Activated B cell treated with CpG ODN at 0.5 μM for 24 hours (primary cell): ENCODE results near the gene GAL3ST2. TPM values are rescaled to one million over a fixed set of nuclear protein-coding genes. Genes with fewer than 3 reads are reported as not detected.
"Not testable (repeated sequence)": the region's sequence is repeated elsewhere in the genome, so short reads cannot be mapped to it uniquely, and the experiment has no call there.

Experiments used
- ATAC-seq: fragments of 200-7000 bp; cut with Tn5 transposase; one replicate; pipeline ENCODE4 v1.10.0; 2021; ENCODE audit warnings: low read depth, mild to moderate bottlenecking, moderate library complexity
- CTCF ChIA-PET: fragments of 350-600 bp; sonication (Branson Sonifier 250); formaldehyde crosslinking; loops from one replicate; lab custom pipeline; 2021; ENCODE audit warnings: antibody characterized with exemption; lab: Charles Lee
- POLR2A ChIA-PET: fragments of 350-600 bp; sonication (Branson Sonifier 250); formaldehyde crosslinking; loops from one replicate; lab custom pipeline; 2021; ENCODE audit warnings: antibody characterized with exemption; lab: Charles Lee
- DNase-seq: peaks from one replicate; pipeline ENCODE4 v3.0.0; 2022
- H3K27ac Mint-ChIP-seq: one replicate; pipeline ENCODE4 v1.8.0; 2020; ENCODE audit warnings: mixed read lengths
- H3K27me3 Mint-ChIP-seq: one replicate; pipeline ENCODE4 v1.8.0; 2021; ENCODE audit warnings: mixed read lengths
- H3K36me3 Mint-ChIP-seq: one replicate; pipeline ENCODE4 v1.8.0; 2021; ENCODE audit warnings: low read depth, mixed read lengths
- H3K4me1 Mint-ChIP-seq: one replicate; pipeline ENCODE4 v1.8.0; 2021; ENCODE audit warnings: mixed read lengths
- H3K4me3 Mint-ChIP-seq: one replicate; pipeline ENCODE4 v1.8.0; 2020; ENCODE audit warnings: mild to moderate bottlenecking, mixed read lengths
- H3K9me3 Mint-ChIP-seq: one replicate; pipeline ENCODE4 v1.8.0; 2020; ENCODE audit warnings: mixed read lengths
- CTCF ChIP-seq: fragments of 200-600 bp; IDR thresholded peaks from one replicate; pipeline ENCODE4 v1.8.0; 2022; ENCODE audit warnings: antibody characterized with exemption, mild to moderate bottlenecking
- intact Hi-C: fragments of 100-400 bp; cut with micrococcal nuclease; formaldehyde crosslinking; loops from one replicate; pipeline ENCODE4 v1.15.1; 2024
- total RNA-seq: library from RNA; stranded (reverse); gene quantifications from 2 replicates; pipeline ENCODE4 v1.2.3, GENCODE V29; 2022

The GAL3ST2 gene
- total RNA-seq, 1 donor from 2014 or later: not detected

- H3K27ac Mint-ChIP-seq: no peak overlapping the region
- no peaks in the 10 kb centered on the region for H3K9me3 Mint-ChIP-seq
- no peak for ATAC-seq
- no peaks in the 10 kb centered on the region for H3K27me3 Mint-ChIP-seq
- ChIA-PET POLR2A (no interaction called here), CTCF (no interaction called here)
- no peak overlapping the region for H3K4me3 Mint-ChIP-seq
- no peak for TF ChIP-seq CTCF
- H3K4me1 Mint-ChIP-seq: no peaks in the 10 kb centered on the region
- intact Hi-C loops: no loop called here
- peaks cover 58% of the 10 kb centered on the region for H3K36me3 Mint-ChIP-seq
- DNase-seq: no peak
Measured at GRCh38 chr2:241753493-241753892, 23.1 kb upstream of the GAL3ST2 start.

GRCh38 chr2:241754042-241754441, 22.6 kb upstream of the GAL3ST2 start:
- peaks cover 57% of the 10 kb centered on the region for H3K36me3 Mint-ChIP-seq
- intact Hi-C loops: no loop called here
- ATAC-seq (no peak), DNase-seq (no peak)
- H3K4me1 Mint-ChIP-seq: no peaks in the 10 kb centered on the region
- H3K9me3 Mint-ChIP-seq: no peaks in the 10 kb centered on the region
- no peak overlapping the region for H3K27ac Mint-ChIP-seq
- no peaks in the 10 kb centered on the region for H3K27me3 Mint-ChIP-seq
- TF ChIP-seq CTCF: no peak
- ChIA-PET POLR2A (no interaction called here), CTCF (no interaction called here)
- no peak overlapping the region for H3K4me3 Mint-ChIP-seq

DNA sequence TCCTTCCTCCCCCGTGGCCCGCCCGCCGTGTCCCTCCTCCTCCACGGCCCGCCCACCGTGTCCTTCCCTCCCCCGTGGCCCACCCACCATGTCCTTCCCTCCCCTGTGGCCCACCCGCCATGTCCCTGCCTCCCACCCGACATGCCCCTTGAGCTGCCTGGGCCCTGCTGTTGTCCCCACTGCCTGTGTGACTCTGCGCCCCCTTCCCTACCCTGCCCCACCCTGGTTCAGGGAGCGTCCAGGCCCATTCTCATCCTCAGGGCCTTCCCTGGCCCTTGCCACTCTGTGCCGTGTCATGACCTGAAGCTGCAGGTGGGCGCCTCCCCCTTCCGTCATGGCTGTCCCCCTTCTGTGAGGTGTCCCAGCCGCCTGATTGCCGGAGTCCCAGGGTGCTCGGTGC, 21.5 kb upstream of the GAL3ST2 start:
- Mint-ChIP-seq H3K27me3 (no peaks in the 10 kb centered on the region), H3K36me3 (peaks cover 57% of the 10 kb centered on the region), H3K27ac (no peak overlapping the region), H3K4me3 (no peak overlapping the region), H3K4me1 (no peaks in the 10 kb centered on the region), H3K9me3 (no peaks in the 10 kb centered on the region)
- DNase-seq: no peak
- intact Hi-C loops: no loop called here
- no peak for ATAC-seq
- POLR2A ChIA-PET: no interaction called here
- TF ChIP-seq CTCF: no peak
- CTCF ChIA-PET: no interaction called here

GRCh38 chr2:241755777-241756176, 20.8 kb upstream of the GAL3ST2 start:
- no peak for TF ChIP-seq CTCF
- peaks cover 2% of the 10 kb centered on the region for H3K9me3 Mint-ChIP-seq
- DNase-seq (no peak), ATAC-seq (no peak)
- H3K27ac Mint-ChIP-seq: no peak overlapping the region
- peaks cover 57% of the 10 kb centered on the region for H3K36me3 Mint-ChIP-seq
- intact Hi-C loops: no loop called here
- H3K27me3 Mint-ChIP-seq: no peaks in the 10 kb centered on the region
- H3K4me1 Mint-ChIP-seq: no peaks in the 10 kb centered on the region
- H3K4me3 Mint-ChIP-seq: no peak overlapping the region
- CTCF ChIA-PET: no interaction called here
- POLR2A ChIA-PET: no interaction called here

- intact Hi-C loops: no loop called here
- DNase-seq (no peak), ATAC-seq (no peak)
- ChIA-PET POLR2A (interaction anchor here (0.6 kb wide), 1 partner anchor 85 kb away, joined by 3 read pairs; no protein-coding TSS in a partner anchor), CTCF (no interaction called here)
- H3K4me3 Mint-ChIP-seq: no peak overlapping the region
- no peak overlapping the region for H3K27ac Mint-ChIP-seq
- no peak for TF ChIP-seq CTCF
- peaks cover 3% of the 10 kb centered on the region for H3K9me3 Mint-ChIP-seq
- H3K36me3 Mint-ChIP-seq: peaks cover 47% of the 10 kb centered on the region
- H3K4me1 Mint-ChIP-seq: no peaks in the 10 kb centered on the region
- no peaks in the 10 kb centered on the region for H3K27me3 Mint-ChIP-seq
Measured at GRCh38 chr2:241759067-241759807, 17.4 kb upstream of the GAL3ST2 start.

- Mint-ChIP-seq H3K27ac (peak overlapping the region; percentile 8), H3K36me3 (peaks cover 43% of the 10 kb centered on the region)
- H3K27me3 Mint-ChIP-seq, intact Hi-C loops, H3K9me3 Mint-ChIP-seq, H3K4me1 Mint-ChIP-seq, H3K4me3 Mint-ChIP-seq, POLR2A ChIA-PET, ATAC-seq, DNase-seq, CTCF ChIA-PET: not testable (repeated sequence)
Measured at GRCh38 chr2:241759893-241760292, 16.7 kb upstream of the GAL3ST2 start.
